Measurements from ENCODE around the gene LRRC70.

Gene LRRC70

GRCh38 chr5:62596691-62597090, 18.1 kb downstream of the LRRC70 start:
- no peak for ATAC-seq
- TF ChIP-seq ZFP30 (CRISPR knock-in tag; IDR thresholded peaks at IDR 0.05) (no peak), BACH2 (CRISPR knock-in tag; IDR thresholded peaks at IDR 0.05; ENCODE audit: borderline replicate concordance) (no peak), RARB (CRISPR knock-in tag; IDR thresholded peaks at IDR 0.05) (no peak), ZFP3 (CRISPR knock-in tag; IDR thresholded peaks at IDR 0.05) (no peak), ZNF70 (CRISPR knock-in tag; IDR thresholded peaks at IDR 0.05) (no peak), ESRRG (CRISPR knock-in tag; IDR thresholded peaks at IDR 0.05) (no peak), TCF4 (CRISPR knock-in tag; IDR thresholded peaks at IDR 0.05; ENCODE audit: borderline replicate concordance) (no peak), CSRNP3 (CRISPR knock-in tag; IDR thresholded peaks at IDR 0.05) (no peak), ZC3H10 (CRISPR knock-in tag; IDR thresholded peaks at IDR 0.05) (no peak), CREB5 (CRISPR knock-in tag; IDR thresholded peaks at IDR 0.05; ENCODE audit: low read depth) (no peak)

GRCh38 chr5:62597314-62597713, 18.7 kb downstream of the LRRC70 start:
- TF ChIP-seq POU6F1 (CRISPR knock-in tag; IDR thresholded peaks at IDR 0.05; ENCODE audit: borderline replicate concordance, low read depth) (no peak), ESRRG (CRISPR knock-in tag; IDR thresholded peaks at IDR 0.05) (no peak), TOX (CRISPR knock-in tag; IDR thresholded peaks at IDR 0.05; ENCODE audit: borderline replicate concordance) (no peak), CREB5 (CRISPR knock-in tag; IDR thresholded peaks at IDR 0.05; ENCODE audit: low read depth) (no peak), ZNF70 (CRISPR knock-in tag; IDR thresholded peaks at IDR 0.05) (no peak), ARNTL (CRISPR knock-in tag; IDR thresholded peaks at IDR 0.05; ENCODE audit: borderline replicate concordance, low read depth) (no peak), GLIS3 (CRISPR knock-in tag; IDR thresholded peaks at IDR 0.05) (no peak), CSDC2 (CRISPR knock-in tag; IDR thresholded peaks at IDR 0.05) (no peak), OSR1 (CRISPR knock-in tag; IDR thresholded peaks at IDR 0.05) (no peak), ISL1 (CRISPR knock-in tag; IDR thresholded peaks at IDR 0.05) (no peak), PPARA (CRISPR knock-in tag; IDR thresholded peaks at IDR 0.05; ENCODE audit: borderline replicate concordance) (no peak), RARB (CRISPR knock-in tag; IDR thresholded peaks at IDR 0.05) (no peak)
- ATAC-seq, result no peak

- TF ChIP-seq ZC3H10 (CRISPR knock-in tag; IDR thresholded peaks at IDR 0.05), result no peak
- ATAC-seq, result no peak
These were observed 22.1 kb downstream of the LRRC70 start for GRCh38 chr5:62600560-62601252.

- ATAC-seq, result no peak
- TF ChIP-seq SNAI2 (CRISPR knock-in tag; IDR thresholded peaks at IDR 0.05), result no peak
- TF ChIP-seq ESRRG (CRISPR knock-in tag; IDR thresholded peaks at IDR 0.05), result no peak
- no peak for TF ChIP-seq BACH2 (CRISPR knock-in tag; IDR thresholded peaks at IDR 0.05; ENCODE audit: borderline replicate concordance)
- TF ChIP-seq PPARA (CRISPR knock-in tag; IDR thresholded peaks at IDR 0.05; ENCODE audit: borderline replicate concordance), result no peak
- TF ChIP-seq CSDC2 (CRISPR knock-in tag; IDR thresholded peaks at IDR 0.05), result no peak
- TF ChIP-seq ZFP3 (CRISPR knock-in tag; IDR thresholded peaks at IDR 0.05), result no peak
- TF ChIP-seq ISL1 (CRISPR knock-in tag; IDR thresholded peaks at IDR 0.05), result no peak
- TF ChIP-seq ZNF8 (CRISPR knock-in tag; IDR thresholded peaks at IDR 0.05), result no peak
These were observed 25.3 kb downstream of the LRRC70 start for GRCh38 chr5:62603934-62604333.

- no peak for ATAC-seq
- TF ChIP-seq CSRNP3 (CRISPR knock-in tag; IDR thresholded peaks at IDR 0.05) (no peak), TSHZ2 (CRISPR knock-in tag; IDR thresholded peaks at IDR 0.05) (no peak), PATZ1 (CRISPR knock-in tag; IDR thresholded peaks at IDR 0.05; ENCODE audit: borderline replicate concordance) (no peak), ZNF70 (CRISPR knock-in tag; IDR thresholded peaks at IDR 0.05) (no peak), TCF4 (CRISPR knock-in tag; IDR thresholded peaks at IDR 0.05; ENCODE audit: borderline replicate concordance) (no peak), GLIS3 (CRISPR knock-in tag; IDR thresholded peaks at IDR 0.05) (no peak), ARNTL (CRISPR knock-in tag; IDR thresholded peaks at IDR 0.05; ENCODE audit: borderline replicate concordance, low read depth) (no peak)
These were observed 27.0 kb downstream of the LRRC70 start for GRCh38 chr5:62605638-62606037.

Measured in SK-N-SH treated with all-trans-retinoic acid at 6 μM for 48 hours (cell line).